ENCODE results near the gene C17orf107.
"Not testable (repeated sequence)": the region's sequence is repeated elsewhere in the genome, so short reads cannot be mapped to it uniquely, and the experiment has no call there.

C17orf107 gene

DNA sequence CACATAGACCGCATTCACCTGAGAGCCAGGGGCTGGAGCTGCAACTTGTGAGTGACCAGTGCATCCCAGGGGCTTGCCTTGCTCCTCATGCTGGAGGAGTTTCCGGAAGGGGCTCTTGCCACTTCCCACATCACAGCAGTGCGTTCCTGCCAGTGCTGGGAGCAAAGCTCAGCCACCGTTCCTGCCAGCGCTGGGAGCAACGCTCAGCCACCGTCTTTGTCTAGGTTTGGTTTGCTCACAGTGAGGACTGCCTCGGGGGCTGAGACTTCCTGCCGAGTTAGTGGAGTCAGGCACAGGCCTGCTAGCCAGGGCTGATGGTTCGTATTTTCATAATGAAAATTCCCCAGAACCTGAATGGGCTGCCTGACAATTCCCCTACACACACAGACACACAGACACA is 9.0 kb downstream of the C17orf107 start:
- peak overlapping the region; percentile 52 to 78 (median 71) for H3K4me2 ChIP-seq
- peak overlapping the region in 10 of 11 experiments; percentile 49 to 71 (median 65); a peak in 19 of 22 replicates for H3K27ac ChIP-seq
- H3K4me3 ChIP-seq = no peak overlapping the region
- no peaks in the 10 kb centered on the region; a peak in 1 of 22 replicates for H4K20me1 ChIP-seq
- no peaks in the 10 kb centered on the region for H3K36me3 ChIP-seq
- no peaks in the 10 kb centered on the region for H3K27me3 ChIP-seq
- H3K4me1 ChIP-seq = peaks cover 21 to 35% (median 28%) of the 10 kb centered on the region in 10 experiments
- TF ChIP-seq Cebpa-rat (IDR thresholded peaks at IDR 0.05) = no peak
- H3K9me3 ChIP-seq (replicated peaks in 1 of 11) = no peaks in the 10 kb centered on the region
- H3K9ac ChIP-seq = peak overlapping the region; percentile 1 to 66 (median 49); a peak in 18 of 22 replicates

DNA sequence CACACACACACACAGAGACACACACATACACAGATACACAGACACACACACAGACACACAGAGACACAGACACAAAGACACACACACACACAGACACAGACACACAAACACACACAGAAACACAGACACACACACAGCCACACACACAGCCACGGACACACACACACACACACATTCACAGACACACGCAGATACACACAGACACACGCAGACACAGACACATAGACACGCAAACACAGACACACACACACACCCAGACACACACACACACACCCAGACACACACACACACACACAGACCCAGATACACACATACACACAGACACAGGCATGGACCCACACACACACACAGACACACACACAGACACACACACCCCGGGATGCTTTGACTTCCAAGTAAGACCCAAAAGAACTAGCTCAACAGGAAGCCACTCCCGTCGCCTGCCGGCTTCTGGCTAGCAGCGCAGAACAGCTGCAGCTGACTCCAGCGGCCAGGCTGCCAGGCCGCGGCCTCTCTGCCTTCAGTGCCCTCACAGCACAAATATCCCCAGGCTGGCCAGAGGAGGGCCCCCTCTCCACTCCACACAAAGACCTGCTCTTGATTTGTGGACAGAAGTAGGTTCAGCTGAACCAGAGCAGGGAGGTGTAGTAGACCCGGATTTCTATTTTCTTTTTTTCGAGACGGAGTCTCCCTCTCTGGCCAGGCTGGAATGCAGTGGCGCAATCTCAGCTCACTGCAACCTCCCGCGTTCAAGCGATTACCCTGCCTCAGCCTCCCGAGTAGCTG is 9.6 kb downstream of the C17orf107 start:
- H3K36me3 ChIP-seq = no peaks in the 10 kb centered on the region
- peaks cover 18 to 31% (median 24%) of the 10 kb centered on the region in 10 experiments for H3K4me1 ChIP-seq
- no peaks in the 10 kb centered on the region for H3K9me3 ChIP-seq (replicated peaks in 1 of 11)
- H4K20me1 ChIP-seq = no peaks in the 10 kb centered on the region
- TF ChIP-seq Cebpa-rat (IDR thresholded peaks at IDR 0.05) = no peak
- no peak overlapping the region for H3K4me3 ChIP-seq
- no peaks in the 10 kb centered on the region for H3K27me3 ChIP-seq
- peak overlapping the region in 10 of 11 experiments; percentile 49 to 71 (median 65); a peak in 20 of 22 replicates for H3K27ac ChIP-seq
- peak overlapping the region; percentile 52 to 78 (median 71) for H3K4me2 ChIP-seq
- peak overlapping the region; percentile 21 to 66 (median 49); a peak in 20 of 22 replicates for H3K9ac ChIP-seq

DNA sequence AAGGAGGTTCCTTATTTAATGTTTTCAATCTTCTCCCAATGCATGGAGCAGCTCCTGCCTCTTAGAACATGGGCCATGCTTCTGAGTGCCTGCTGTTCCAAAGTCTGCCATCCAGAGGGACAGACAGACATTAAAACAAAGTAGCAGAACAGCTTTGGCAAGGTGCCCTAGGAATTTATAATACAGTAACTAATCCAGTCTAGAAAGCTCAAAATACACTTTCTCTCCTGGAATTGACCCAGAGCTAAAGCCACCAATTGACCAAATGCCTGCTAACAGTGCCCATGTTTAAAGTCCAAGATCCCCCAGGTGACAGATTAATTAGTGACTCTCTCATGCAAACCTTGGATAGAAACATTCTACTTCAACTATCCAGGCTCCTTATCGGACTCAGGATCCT is 14.7 kb downstream of the C17orf107 start:
- Histone ChIP-seq H3K9ac (no peak overlapping the region), H3K4me2 (no peak overlapping the region), H3K4me1 (peaks cover 8 to 18% (median 13%) of the 10 kb centered on the region in 10 experiments), H3K27ac (no peak overlapping the region), H3K4me3 (no peak overlapping the region), H3K27me3 (no peaks in the 10 kb centered on the region), H3K9me3 (replicated peaks in 1 of 11) (no peaks in the 10 kb centered on the region), H3K36me3 (no peaks in the 10 kb centered on the region), H4K20me1 (no peaks in the 10 kb centered on the region)
- TF ChIP-seq Cebpa-rat (IDR thresholded peaks at IDR 0.05) = no peak

DNA sequence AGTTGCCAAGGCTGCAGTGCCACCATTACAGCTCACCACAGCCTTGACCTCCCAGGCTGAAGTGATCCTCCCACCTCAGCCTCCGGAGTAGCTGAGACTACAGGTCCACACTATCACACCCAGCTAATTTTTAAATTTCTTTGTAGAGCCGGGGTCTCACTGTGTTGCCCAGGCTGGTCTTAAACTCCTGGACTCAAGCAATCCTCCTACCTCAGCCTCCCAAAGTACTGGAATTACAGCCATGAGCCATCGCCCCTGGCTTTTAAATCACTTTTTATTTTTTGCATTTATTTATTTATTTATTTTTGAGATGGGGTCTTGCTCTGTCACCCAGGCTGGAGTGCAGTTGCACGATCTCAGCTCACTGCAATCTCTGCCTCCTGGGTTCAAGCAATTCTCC is 15.2 kb downstream of the C17orf107 start:
- not testable (repeated sequence) for H3K4me2 ChIP-seq; H3K27me3 ChIP-seq; H3K9me3 ChIP-seq (replicated peaks in 1 of 11); H4K20me1 ChIP-seq; H3K36me3 ChIP-seq; H3K9ac ChIP-seq; H3K27ac ChIP-seq; H3K4me3 ChIP-seq
- peaks cover 6 to 13% (median 9%) of the 10 kb centered on the region in 10 experiments for H3K4me1 ChIP-seq

DNA sequence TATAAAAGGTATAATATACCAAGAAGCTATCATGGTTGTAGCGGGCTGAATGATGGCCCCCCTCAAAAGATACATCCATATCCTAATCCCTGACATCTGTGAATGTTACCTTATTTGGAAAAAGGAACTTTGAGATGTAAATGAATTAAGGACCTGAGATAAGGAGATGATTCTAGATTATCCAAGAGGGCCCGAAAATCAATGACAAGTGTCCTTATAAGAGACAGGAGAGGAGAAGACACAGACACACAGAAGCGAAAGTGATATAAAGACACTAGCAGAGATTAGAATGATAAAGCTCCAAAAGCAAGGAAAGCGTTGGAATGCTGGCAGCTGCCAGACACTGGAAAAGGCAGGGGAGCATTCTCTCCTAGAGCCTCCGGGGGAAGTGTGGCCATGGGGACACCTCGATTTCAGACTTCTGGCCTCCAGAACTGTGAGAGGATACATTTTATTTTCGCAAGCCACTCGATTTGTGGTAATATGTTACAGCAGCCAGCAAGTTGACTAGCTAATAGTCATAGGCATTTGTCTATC is 20.2 kb downstream of the C17orf107 start:
- Histone ChIP-seq H3K9me3 (replicated peaks in 1 of 11) (no peaks in the 10 kb centered on the region), H3K27ac (peak overlapping the region in 4 of 11 experiments; percentile 8 to 38 (median 19); a peak in 8 of 22 replicates), H3K4me2 (peak overlapping the region in 5 of 11 experiments; percentile 18 to 66 (median 56); a peak in 6 of 22 replicates), H3K27me3 (no peaks in the 10 kb centered on the region), H4K20me1 (no peaks in the 10 kb centered on the region), H3K36me3 (no peaks in the 10 kb centered on the region), H3K4me3 (no peak overlapping the region), H3K4me1 (peaks cover 0 to 27% (median 12%) of the 10 kb centered on the region in 10 experiments; a peak in 14 of 20 replicates), H3K9ac (peak overlapping the region in 1 of 11 experiments; percentile 7; a peak in 1 of 22 replicates)
- TF ChIP-seq Cebpa-rat (IDR thresholded peaks at IDR 0.05) = no peak

DNA sequence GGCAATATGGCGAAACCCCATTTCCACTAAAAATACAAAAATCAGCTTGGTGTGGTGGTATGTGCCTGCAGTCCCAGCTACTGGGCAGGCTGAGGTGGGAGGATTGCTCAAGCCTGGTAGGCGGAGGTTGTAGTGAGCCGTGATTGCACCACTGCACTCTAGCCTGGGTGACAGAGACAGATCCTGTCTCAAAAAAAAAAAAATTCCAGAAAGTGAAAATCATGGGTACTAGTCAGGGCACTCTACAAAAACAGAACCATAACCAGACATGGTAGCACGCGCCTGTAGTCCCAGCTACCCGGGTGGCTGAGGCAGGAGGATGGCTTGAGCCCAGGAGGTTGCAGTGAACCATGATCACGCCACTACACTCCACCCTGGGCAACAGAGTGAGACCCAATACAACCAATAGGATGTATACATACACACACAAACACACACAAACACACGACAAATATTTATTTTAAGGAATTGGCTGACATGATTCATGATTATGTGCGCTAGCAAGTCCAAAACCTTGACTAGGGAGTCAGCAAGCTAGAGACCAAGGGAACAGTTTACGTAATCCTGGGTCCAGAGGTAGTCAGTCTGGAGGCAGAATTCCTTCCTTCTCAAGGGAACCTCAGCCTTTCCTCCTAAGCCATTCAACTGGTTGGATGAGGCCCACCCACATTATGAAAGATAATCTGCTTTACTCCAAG is 21.2 kb downstream of the C17orf107 start:
- H3K27ac ChIP-seq = peak overlapping the region in 5 of 11 experiments; percentile 19 to 57 (median 31); a peak in 8 of 22 replicates
- H3K4me1 ChIP-seq = peaks cover 0 to 27% (median 12%) of the 10 kb centered on the region in 10 experiments; a peak in 14 of 20 replicates
- H3K9me3 ChIP-seq (replicated peaks in 1 of 11) = no peaks in the 10 kb centered on the region
- peak in 6 of 11 experiments; percentile 20 to 67 (median 49); a peak in 7 of 22 replicates for TF ChIP-seq Cebpa-rat (IDR thresholded peaks at IDR 0.05)
- peak overlapping the region in 9 of 11 experiments; percentile 12 to 66 (median 48); a peak in 14 of 22 replicates for H3K4me2 ChIP-seq
- no peaks in the 10 kb centered on the region for H4K20me1 ChIP-seq
- H3K9ac ChIP-seq = peak overlapping the region in 1 of 11 experiments; percentile 7; a peak in 2 of 22 replicates
- H3K27me3 ChIP-seq = no peaks in the 10 kb centered on the region
- no peak overlapping the region for H3K4me3 ChIP-seq
- H3K36me3 ChIP-seq = no peaks in the 10 kb centered on the region

DNA sequence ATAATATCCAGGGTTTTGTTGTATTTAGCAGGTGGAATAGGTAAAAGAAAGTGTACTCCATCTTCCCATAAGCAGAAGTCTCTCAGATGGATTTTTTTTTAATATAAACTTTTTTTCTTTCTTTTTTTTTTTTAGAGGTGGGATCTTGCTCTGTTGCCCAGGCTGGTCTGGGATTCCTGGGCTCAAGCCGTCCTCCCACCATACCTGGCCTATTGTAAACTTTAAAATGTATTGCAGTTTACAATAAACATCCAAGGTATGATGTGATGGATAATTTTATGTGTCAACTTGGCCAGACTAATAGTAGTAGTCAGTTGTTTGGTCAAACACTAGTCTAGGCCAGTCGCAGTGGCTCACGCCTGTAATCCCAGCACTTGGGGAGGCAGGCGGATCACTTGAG is 22.0 kb downstream of the C17orf107 start:
- TF ChIP-seq Cebpa-rat (IDR thresholded peaks at IDR 0.05) = no peak
- Histone ChIP-seq H3K27me3 (no peaks in the 10 kb centered on the region), H3K9me3 (replicated peaks in 1 of 11) (no peaks in the 10 kb centered on the region), H3K27ac (no peak overlapping the region), H3K4me1 (peaks cover 0 to 29% (median 12%) of the 10 kb centered on the region in 10 experiments; a peak in 14 of 20 replicates), H4K20me1 (no peaks in the 10 kb centered on the region), H3K36me3 (no peaks in the 10 kb centered on the region), H3K9ac (no peak overlapping the region), H3K4me3 (no peak overlapping the region), H3K4me2 (peak overlapping the region in 3 of 11 experiments; percentile 48 to 66 (median 60); a peak in 3 of 22 replicates)

DNA sequence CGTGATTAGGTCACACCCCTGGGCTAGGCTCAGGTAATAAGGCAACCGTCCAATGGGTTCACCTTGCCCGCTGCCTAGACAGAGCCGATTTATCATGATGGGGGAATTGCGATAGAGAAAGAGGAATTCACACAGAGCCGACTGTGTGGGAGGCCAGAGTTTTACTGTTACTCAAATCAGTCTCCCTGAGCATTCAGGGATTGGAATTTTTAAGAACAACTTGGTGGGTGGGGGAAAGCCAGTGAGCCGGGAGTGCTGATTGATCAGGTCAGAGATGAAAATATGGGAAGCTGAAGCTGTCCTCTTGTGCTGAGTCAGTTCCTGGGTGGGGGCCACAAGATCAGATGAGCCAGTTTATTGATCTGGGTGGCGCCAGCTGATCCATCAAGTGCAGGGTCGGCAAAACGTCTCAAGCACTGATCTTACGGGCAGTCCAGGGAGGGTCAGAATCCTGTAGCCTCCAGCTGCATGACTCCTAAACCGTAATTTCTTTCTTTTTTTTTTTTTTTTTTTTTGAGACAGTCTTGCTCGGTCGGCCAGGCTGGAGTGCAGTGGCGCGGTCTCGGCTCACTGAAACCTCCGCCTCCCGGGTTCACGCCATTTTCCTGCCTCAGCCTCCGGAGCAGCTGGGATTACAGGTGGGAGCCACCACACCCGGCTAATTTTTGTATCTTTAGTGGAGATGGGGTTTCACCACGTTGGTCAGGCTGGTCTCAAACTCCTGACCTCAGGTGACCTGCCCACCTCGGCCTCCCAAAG is 27.4 kb downstream of the C17orf107 start:
- not testable (repeated sequence) for H3K4me3 ChIP-seq; H4K20me1 ChIP-seq; H3K27me3 ChIP-seq; H3K9me3 ChIP-seq (replicated peaks in 1 of 11)
- Histone ChIP-seq H3K4me2 (peak overlapping the region in 3 of 11 experiments; percentile 26 to 68 (median 64); a peak in 6 of 22 replicates), H3K36me3 (peaks cover 0 to 26% (median 9%) of the 10 kb centered on the region in 11 experiments; a peak in 15 of 22 replicates), H3K4me1 (peaks cover 4 to 32% (median 5%) of the 10 kb centered on the region in 10 experiments), H3K27ac (0 out of 22 replicates have a peak overlapping the region, but pooled peaks of 1 of the 11 experiments have one; percentile 10), H3K9ac (peak overlapping the region in 1 of 11 experiments; percentile 1; a peak in 1 of 22 replicates)

All from BLaER1 treated with 17β-estradiol and CSF1 and Interleukin-3, amounts not matched to agents 10 nM and 100 nM (cell line).